ENCODE results near the gene GSE1.
A peak's percentile ranks its signal among the peaks of the same experiment; 100 is the strongest.

Gene GSE1

DNA sequence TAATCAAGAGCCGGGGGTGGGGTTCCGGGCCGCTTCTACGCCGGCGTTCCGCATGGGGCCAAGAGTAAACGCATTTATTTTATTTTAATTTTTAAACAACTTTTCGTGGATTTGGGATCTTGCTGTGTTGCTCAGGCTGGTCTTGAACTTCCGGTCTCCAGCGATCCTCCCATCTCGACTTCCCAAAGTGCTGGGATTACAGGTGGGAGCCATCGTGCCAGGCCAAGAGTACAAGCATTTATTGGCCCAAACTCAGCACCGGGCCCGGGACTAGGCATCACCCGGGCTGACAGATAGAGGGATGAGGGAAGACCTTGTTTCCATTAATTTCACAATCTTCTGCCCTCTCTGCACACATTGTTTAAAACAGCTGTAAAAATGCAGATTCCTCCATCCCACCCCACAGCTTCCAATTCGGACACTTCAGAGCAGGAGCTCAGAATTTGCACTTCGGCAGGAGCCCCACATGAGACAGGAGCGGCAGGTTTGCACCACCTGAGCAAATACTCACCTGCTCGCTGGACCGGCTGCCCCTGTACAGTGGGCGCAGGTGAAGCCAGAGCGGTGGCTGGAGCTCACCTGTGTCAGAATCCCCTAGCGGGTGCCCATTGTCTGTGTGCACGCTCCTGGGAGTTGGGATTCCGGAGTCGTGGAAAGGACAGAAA is 76.3 kb downstream of the GSE1 start:
- peak overlapping the region; percentile 39 for H3K4me3 ChIP-seq (ENCODE audit: low read depth, low read length)
- no peak for TF ChIP-seq CTCF (IDR thresholded peaks at IDR 0.05; ENCODE audit: low read depth, low read length)
- in situ Hi-C loops (cut with HindIII; ENCODE audit: low sequenced_read_pairs), result no loop called here
- peak; percentile 3 for DNase-seq (ENCODE audit: low read depth, low spot score)

DNA sequence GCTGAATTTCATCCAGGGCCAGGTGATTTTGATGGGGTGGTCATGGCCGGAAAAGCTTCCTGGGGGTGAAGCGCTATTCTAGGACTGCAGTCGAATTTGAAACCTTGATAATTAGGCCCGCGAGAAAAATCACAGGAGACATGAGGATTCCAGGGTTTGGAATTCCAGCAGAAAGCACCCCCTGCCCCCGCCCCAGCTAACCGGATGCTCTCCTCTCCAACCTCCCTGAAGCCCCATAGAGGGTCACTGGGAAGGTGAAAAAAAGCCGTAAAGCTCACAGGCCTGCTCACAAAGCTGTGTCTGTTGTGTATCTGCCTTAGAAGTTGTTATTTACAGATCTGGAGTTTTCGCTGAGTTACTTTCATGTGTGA is 76.8 kb downstream of the GSE1 start:
- no peak for DNase-seq (ENCODE audit: low read depth, low spot score)
- H3K4me3 ChIP-seq (ENCODE audit: low read depth, low read length), result no peak overlapping the region
- TF ChIP-seq CTCF (IDR thresholded peaks at IDR 0.05; ENCODE audit: low read depth, low read length), result no peak
- in situ Hi-C loops (cut with HindIII; ENCODE audit: low sequenced_read_pairs), result no loop called here

GRCh38 chr16:85690469-85691064 is 77.4 kb downstream of the GSE1 start:
- H3K4me3 ChIP-seq (ENCODE audit: low read depth, low read length), result no peak overlapping the region
- DNase-seq (ENCODE audit: low read depth, low spot score), result no peak
- in situ Hi-C loops (cut with HindIII; ENCODE audit: low sequenced_read_pairs), result no loop called here
- TF ChIP-seq CTCF (IDR thresholded peaks at IDR 0.05; ENCODE audit: low read depth, low read length), result no peak

DNA sequence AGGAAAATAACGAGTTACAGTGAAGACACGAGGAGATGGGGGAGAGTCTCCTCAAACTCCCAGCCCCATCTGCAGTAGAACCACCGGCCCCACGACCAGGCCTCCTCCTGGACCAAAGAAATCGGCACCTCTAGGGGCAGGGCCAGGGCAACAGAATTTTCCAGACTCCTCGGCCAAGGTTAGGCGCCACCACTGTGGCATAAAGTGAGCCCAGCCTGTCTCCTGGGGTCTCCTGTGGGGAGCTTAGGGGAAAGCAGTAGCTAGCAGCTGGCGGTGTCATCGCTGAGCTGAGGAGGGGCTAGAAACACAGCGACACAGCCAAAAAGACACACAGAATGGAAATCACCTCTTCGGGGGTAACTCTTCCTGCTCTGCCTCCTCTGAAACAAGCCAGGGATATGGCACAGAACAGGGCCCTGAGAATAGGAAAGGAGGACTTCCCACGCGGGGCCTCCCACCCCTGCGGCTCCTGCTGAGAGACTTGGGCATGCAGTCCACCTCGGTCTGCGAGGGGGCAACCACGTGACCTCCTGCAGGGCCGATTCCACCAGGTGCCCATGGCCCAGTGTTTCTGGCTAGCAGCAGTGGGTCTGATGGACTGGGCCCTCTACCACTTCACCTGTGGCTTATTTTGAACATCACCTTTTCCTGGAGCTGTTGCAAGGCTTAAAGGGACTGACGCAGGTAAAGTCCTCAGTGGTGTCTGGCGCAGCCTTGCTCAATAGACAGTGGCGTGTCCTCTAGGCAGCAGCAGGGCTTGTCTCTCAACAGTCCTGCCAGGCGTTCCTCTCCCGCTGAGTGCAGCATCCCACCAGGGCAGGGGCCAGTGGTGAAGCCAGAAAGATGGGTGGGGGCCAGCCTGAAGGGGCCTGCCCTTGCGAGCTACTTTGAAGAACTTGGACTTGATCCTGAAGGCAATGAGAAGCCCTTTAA is 82.3 kb downstream of the GSE1 start:
- in situ Hi-C loops (cut with HindIII; ENCODE audit: low sequenced_read_pairs), result no loop called here
- no peak for TF ChIP-seq CTCF (IDR thresholded peaks at IDR 0.05; ENCODE audit: low read depth, low read length)
- no peak for DNase-seq (ENCODE audit: low read depth, low spot score)
- H3K4me3 ChIP-seq (ENCODE audit: low read depth, low read length), result no peak overlapping the region

GRCh38 chr16:85696781-85697180 is 83.7 kb downstream of the GSE1 start:
- no peak for TF ChIP-seq CTCF (IDR thresholded peaks at IDR 0.05; ENCODE audit: low read depth, low read length)
- in situ Hi-C loops (cut with HindIII; ENCODE audit: low sequenced_read_pairs), result no loop called here
- no peak for DNase-seq (ENCODE audit: low read depth, low spot score)
- no peak overlapping the region for H3K4me3 ChIP-seq (ENCODE audit: low read depth, low read length)

DNA sequence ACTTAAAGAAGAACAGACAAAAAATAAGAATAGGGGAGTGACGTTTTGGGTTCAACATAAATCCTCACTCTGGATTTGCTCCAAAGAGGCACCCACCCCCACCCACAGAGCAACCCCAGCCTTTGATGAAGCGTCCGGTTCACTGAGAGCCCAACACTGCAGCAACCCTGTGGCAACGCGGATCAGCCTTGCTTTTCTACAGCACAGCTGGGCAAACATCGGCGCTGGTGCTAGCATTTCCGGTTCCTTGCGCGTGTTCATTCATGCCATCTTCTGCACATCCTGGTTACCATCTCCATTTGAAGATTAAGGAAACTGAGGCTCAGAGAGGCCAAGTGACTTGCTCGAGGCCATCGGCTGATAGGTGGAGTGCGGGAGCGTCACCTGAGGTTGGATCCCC is 84.3 kb downstream of the GSE1 start:
- in situ Hi-C loops (cut with HindIII; ENCODE audit: low sequenced_read_pairs), result no loop called here
- no peak for DNase-seq (ENCODE audit: low read depth, low spot score)
- TF ChIP-seq CTCF (IDR thresholded peaks at IDR 0.05; ENCODE audit: low read depth, low read length), result no peak
- no peak overlapping the region for H3K4me3 ChIP-seq (ENCODE audit: low read depth, low read length)

All from astrocyte of the spinal cord (primary cell).